ENCODE results near the gene PDZRN4.

PDZRN4 gene

GRCh38 chr12:41433460-41433859 lies 245.3 kb downstream of the PDZRN4 start:
- DNase-seq (ENCODE audit: low read depth) = no peak
- in situ Hi-C loops (cut with HindIII; ENCODE audit: low sequenced_read_pairs) = no loop called here
- TF ChIP-seq CTCF (IDR thresholded peaks at IDR 0.05; ENCODE audit: low read depth, low read length, missing control alignments) = no peak
- H3K4me3 ChIP-seq (ENCODE audit: low read depth, low read length) = no peak overlapping the region

- DNase-seq (ENCODE audit: low read depth) = no peak
- H3K4me3 ChIP-seq (ENCODE audit: low read depth, low read length) = no peak overlapping the region
- in situ Hi-C loops (cut with HindIII; ENCODE audit: low sequenced_read_pairs) = no loop called here
- TF ChIP-seq CTCF (IDR thresholded peaks at IDR 0.05; ENCODE audit: low read depth, low read length, missing control alignments) = no peak
Measured at GRCh38 chr12:41436076-41436475, 248.0 kb downstream of the PDZRN4 start.

- TF ChIP-seq CTCF (IDR thresholded peaks at IDR 0.05; ENCODE audit: low read depth, low read length, missing control alignments) = no peak
- in situ Hi-C loops (cut with HindIII; ENCODE audit: low sequenced_read_pairs) = no loop called here
- DNase-seq (ENCODE audit: low read depth) = no peak
- H3K4me3 ChIP-seq (ENCODE audit: low read depth, low read length) = no peak overlapping the region
Measured at GRCh38 chr12:41437563-41437962, 249.4 kb downstream of the PDZRN4 start.

GRCh38 chr12:41438854-41439541 lies 250.9 kb downstream of the PDZRN4 start:
- no peak for DNase-seq (ENCODE audit: low read depth)
- no peak overlapping the region for H3K4me3 ChIP-seq (ENCODE audit: low read depth, low read length)
- in situ Hi-C loops (cut with HindIII; ENCODE audit: low sequenced_read_pairs) = no loop called here
- no peak for TF ChIP-seq CTCF (IDR thresholded peaks at IDR 0.05; ENCODE audit: low read depth, low read length, missing control alignments)

- no peak overlapping the region for H3K4me3 ChIP-seq (ENCODE audit: low read depth, low read length)
- no peak for TF ChIP-seq CTCF (IDR thresholded peaks at IDR 0.05; ENCODE audit: low read depth, low read length, missing control alignments)
- in situ Hi-C loops (cut with HindIII; ENCODE audit: low sequenced_read_pairs) = no loop called here
Measured at GRCh38 chr12:41439801-41440200, 251.7 kb downstream of the PDZRN4 start.

GRCh38 chr12:41441180-41441579 lies 253.1 kb downstream of the PDZRN4 start:
- H3K4me3 ChIP-seq (ENCODE audit: low read depth, low read length) = no peak overlapping the region
- no peak for TF ChIP-seq CTCF (IDR thresholded peaks at IDR 0.05; ENCODE audit: low read depth, low read length, missing control alignments)
- no peak for DNase-seq (ENCODE audit: low read depth)
- in situ Hi-C loops (cut with HindIII; ENCODE audit: low sequenced_read_pairs) = no loop called here

More at GRCh38 chr12:41439801-41440200, 251.7 kb downstream of the PDZRN4 start:
- no peak for DNase-seq (ENCODE audit: low read depth)

Data from astrocyte of the cerebellum (primary cell).